Neural cell (in vitro differentiated cells): ENCODE results near the gene MEX3B. TPM values are rescaled to one million over a fixed set of nuclear protein-coding genes. Genes with fewer than 3 reads are reported as not detected.
A peak's percentile ranks its signal among the peaks of the same experiment; 100 is the strongest.

Experiments
- H2AFZ ChIP-seq: fragments of 200-600, 300-800 bp; sonication (generic), shearing (Covaris generic); 2 replicates; pipeline ENCODE4 v1.6.0; 2014; ENCODE audit warnings: low read depth, mild to moderate bottlenecking, antibody characterized with exemption, low read length, moderate library complexity
- H3F3A ChIP-seq: fragments of 200-600 bp; shearing (Covaris generic); 2 replicates; pipeline ENCODE4 v1.6.1; 2016; ENCODE audit warnings: mild to moderate bottlenecking, moderate library complexity, mixed read lengths, antibody characterized with exemption, low read length; ENCODE audit not compliant: insufficient read depth, poor library complexity, severe bottlenecking
- H3K27ac ChIP-seq: fragments of 200-600, 300-800 bp; sonication (generic), shearing (Covaris generic); 2 replicates; pipeline ENCODE4 v1.5.1; 2014; ENCODE audit warnings: mild to moderate bottlenecking, low read length, moderate library complexity
- H3K27me3 ChIP-seq: fragments of 300-800, 200-600 bp; sonication (generic), shearing (Covaris generic); 2 replicates; pipeline ENCODE4 v1.6.0; 2014; ENCODE audit warnings: mild to moderate bottlenecking, low read depth, low read length, moderate library complexity; ENCODE audit not compliant: insufficient read depth
- H3K36me3 ChIP-seq: fragments of 300-800, 200-600 bp; sonication (generic), shearing (Covaris generic); 2 replicates; pipeline ENCODE4 v1.5.1; 2014; ENCODE audit warnings: mild to moderate bottlenecking, antibody characterized with exemption, low read length, moderate library complexity; ENCODE audit not compliant: insufficient read depth
- H3K4me2 ChIP-seq: fragments of 300-800, 200-600 bp; sonication (generic), shearing (Covaris generic); 2 replicates; pipeline ENCODE4 v1.6.0; 2014; ENCODE audit warnings: mild to moderate bottlenecking, low read length
- H3K4me3 ChIP-seq: fragments of 300-800, 200-600 bp; sonication (generic), shearing (Covaris generic); 2 replicates; pipeline ENCODE4 v1.5.1; 2014; ENCODE audit warnings: mild to moderate bottlenecking, low read length, moderate library complexity
- H3K79me2 ChIP-seq: fragments of 200-600 bp; shearing (Covaris generic); replicated peaks from 2 replicates; pipeline ENCODE4 v1.6.0; 2014; ENCODE audit warnings: mild to moderate bottlenecking, low read length, moderate library complexity; ENCODE audit not compliant: insufficient read depth
- H3K9ac ChIP-seq: fragments of 300-800, 200-600 bp; sonication (generic), shearing (Covaris generic); 2 replicates; pipeline ENCODE4 v1.6.1; 2016; ENCODE audit warnings: mild to moderate bottlenecking, low read length, mixed read lengths
- H3K9me2 ChIP-seq: fragments of 200-600 bp; shearing (Covaris generic); 2 replicates; pipeline ENCODE4 v1.6.1; 2016; ENCODE audit warnings: mild to moderate bottlenecking, low read length, mixed read lengths; ENCODE audit not compliant: insufficient read depth
- H3K9me3 ChIP-seq: fragments of 200-600, 300-800 bp; sonication (generic), shearing (Covaris generic); 2 replicates; pipeline ENCODE4 v1.6.1; 2016; ENCODE audit warnings: mild to moderate bottlenecking, mixed run types, low read length, moderate library complexity, mixed read lengths
- H4K20me1 ChIP-seq: fragments of 200-600 bp; shearing (Covaris generic); 2 replicates; pipeline ENCODE4 v1.6.1; 2016; ENCODE audit warnings: mild to moderate bottlenecking, mixed run types; ENCODE audit not compliant: insufficient read depth
- EP300 ChIP-seq: fragments of 450-650 bp; conservative IDR thresholded peaks from 2 replicates; pipeline ENCODE4 v1.6.1; 2014; ENCODE audit warnings: antibody characterized with exemption, mild to moderate bottlenecking, moderate library complexity; ENCODE audit not compliant: poor library complexity, severe bottlenecking
- EZH2 ChIP-seq: fragments of 200-600, 300-800 bp; shearing (Covaris generic), sonication (generic); IDR thresholded peaks from 2 replicates; pipeline ENCODE4 v1.6.1; 2014; ENCODE audit warnings: antibody characterized with exemption, low read length, borderline replicate concordance, mild to moderate bottlenecking; ENCODE audit not compliant: insufficient read depth, poor library complexity, severe bottlenecking
- MXI1 ChIP-seq: fragments of 450-650 bp; conservative IDR thresholded peaks from 2 replicates; pipeline ENCODE4 v1.6.1; 2014; ENCODE audit warnings: antibody characterized with exemption, mild to moderate bottlenecking; ENCODE audit not compliant: poor library complexity, severe bottlenecking
- POLR2AphosphoS5 ChIP-seq: IDR thresholded peaks from 2 replicates; pipeline ENCODE4 v1.6.1; 2012
- RAD21 ChIP-seq: fragments of 450-650 bp; conservative IDR thresholded peaks from 2 replicates; pipeline ENCODE4 v1.6.1; 2014; ENCODE audit warnings: antibody characterized with exemption, mild to moderate bottlenecking, moderate library complexity
- SMC3 ChIP-seq: fragments of 450-650 bp; conservative IDR thresholded peaks from 2 replicates; pipeline ENCODE4 v1.6.1; 2014; ENCODE audit warnings: antibody characterized with exemption, mild to moderate bottlenecking, moderate library complexity; ENCODE audit not compliant: poor library complexity
- TAF1 ChIP-seq: IDR thresholded peaks from 2 replicates; pipeline ENCODE4 v1.6.1; 2012; ENCODE audit warnings: low read depth
- polyA plus RNA-seq: library from polyadenylated mRNA; depleted of rRNA; stranded (reverse); fragments of >200 nt; gene quantifications from 2 replicates; pipeline ENCODE4 v1.2.3, GENCODE V29; 2014
- TF ChIP-seq, protein P1 (sequence below): IDR thresholded peaks from 2 replicates; pipeline ENCODE4 v1.6.1; 2012; ENCODE audit warnings: borderline replicate concordance
- TF ChIP-seq, protein P2 (sequence below): fragments of 450-650 bp; IDR thresholded peaks from 2 replicates; pipeline ENCODE4 v1.5.1; 2014; ENCODE audit warnings: antibody characterized with exemption, mild to moderate bottlenecking, moderate library complexity; ENCODE audit not compliant: poor library complexity, severe bottlenecking

The MEX3B gene
- polyA plus RNA-seq, 1 donor from 2014 or later: 38.8 TPM

DNA sequence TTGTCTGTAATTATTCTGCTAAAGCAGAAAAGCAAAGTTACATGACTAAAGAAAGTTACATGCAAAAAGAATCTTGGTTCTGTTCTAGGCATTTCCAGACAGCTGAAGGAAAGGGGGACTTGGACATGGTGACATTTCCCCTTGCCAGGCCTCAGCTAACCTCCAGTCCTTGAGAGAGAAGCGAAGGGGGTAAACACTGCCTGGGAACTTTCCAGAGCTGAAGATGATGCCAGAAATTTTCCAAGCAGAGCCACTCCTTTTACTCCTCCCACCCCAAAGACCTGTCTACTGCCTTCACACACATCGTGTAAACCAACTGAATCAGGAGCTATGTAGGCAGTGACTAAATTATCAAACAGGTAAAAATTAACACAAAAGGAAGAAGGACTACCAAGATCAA lies 5.4 kb downstream of the MEX3B start:
- H4K20me1 ChIP-seq: peaks cover 32% of the 10 kb centered on the region
- H3K27ac ChIP-seq: no peak overlapping the region
- no peak overlapping the region for H3K4me2 ChIP-seq
- H3K4me3 ChIP-seq: peak overlapping the region; percentile 98
- peaks cover 9% of the 10 kb centered on the region for H3F3A ChIP-seq
- peaks cover 15% of the 10 kb centered on the region for H3K36me3 ChIP-seq
- no peaks in the 10 kb centered on the region for H3K27me3 ChIP-seq
- H3K9me3 ChIP-seq: peaks cover 3% of the 10 kb centered on the region
- TF ChIP-seq EP300: no peak
- H3K9me2 ChIP-seq: no peaks in the 10 kb centered on the region
- no peak overlapping the region for H2AFZ ChIP-seq
- H3K79me2 ChIP-seq: peaks cover 63% of the 10 kb centered on the region
- H3K9ac ChIP-seq: no peak overlapping the region

DNA sequence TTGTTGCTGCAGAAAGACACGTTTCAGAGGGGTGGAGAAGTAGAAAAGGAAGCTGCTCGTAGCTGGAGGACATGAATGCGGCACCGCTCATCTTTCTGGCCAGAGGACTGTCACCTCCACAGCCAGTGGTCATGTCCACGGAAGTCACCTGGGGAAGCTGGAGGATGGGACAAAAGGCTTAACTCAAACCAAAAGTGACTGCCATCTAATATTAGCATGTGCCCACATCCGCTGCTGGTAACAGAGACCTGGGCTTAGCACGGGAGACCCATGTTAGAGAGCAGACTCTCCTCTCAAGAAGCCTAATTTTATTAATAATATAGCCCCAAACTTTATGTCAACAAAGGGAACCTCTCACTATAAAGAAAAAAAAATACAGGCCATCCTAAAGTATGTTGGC lies 5.9 kb downstream of the MEX3B start:
- H3K9me2 ChIP-seq: no peaks in the 10 kb centered on the region
- H3K27me3 ChIP-seq: no peaks in the 10 kb centered on the region
- H3K9me3 ChIP-seq: peaks cover 3% of the 10 kb centered on the region
- H3F3A ChIP-seq: peaks cover 9% of the 10 kb centered on the region
- no peak overlapping the region for H3K9ac ChIP-seq
- no peak for TF ChIP-seq SMC3
- no peak for TF ChIP-seq EP300
- TF ChIP-seq TAF1: no peak
- no peak for TF ChIP-seq POLR2AphosphoS5
- TF ChIP-seq MXI1: no peak
- TF ChIP-seq, protein P1, sequence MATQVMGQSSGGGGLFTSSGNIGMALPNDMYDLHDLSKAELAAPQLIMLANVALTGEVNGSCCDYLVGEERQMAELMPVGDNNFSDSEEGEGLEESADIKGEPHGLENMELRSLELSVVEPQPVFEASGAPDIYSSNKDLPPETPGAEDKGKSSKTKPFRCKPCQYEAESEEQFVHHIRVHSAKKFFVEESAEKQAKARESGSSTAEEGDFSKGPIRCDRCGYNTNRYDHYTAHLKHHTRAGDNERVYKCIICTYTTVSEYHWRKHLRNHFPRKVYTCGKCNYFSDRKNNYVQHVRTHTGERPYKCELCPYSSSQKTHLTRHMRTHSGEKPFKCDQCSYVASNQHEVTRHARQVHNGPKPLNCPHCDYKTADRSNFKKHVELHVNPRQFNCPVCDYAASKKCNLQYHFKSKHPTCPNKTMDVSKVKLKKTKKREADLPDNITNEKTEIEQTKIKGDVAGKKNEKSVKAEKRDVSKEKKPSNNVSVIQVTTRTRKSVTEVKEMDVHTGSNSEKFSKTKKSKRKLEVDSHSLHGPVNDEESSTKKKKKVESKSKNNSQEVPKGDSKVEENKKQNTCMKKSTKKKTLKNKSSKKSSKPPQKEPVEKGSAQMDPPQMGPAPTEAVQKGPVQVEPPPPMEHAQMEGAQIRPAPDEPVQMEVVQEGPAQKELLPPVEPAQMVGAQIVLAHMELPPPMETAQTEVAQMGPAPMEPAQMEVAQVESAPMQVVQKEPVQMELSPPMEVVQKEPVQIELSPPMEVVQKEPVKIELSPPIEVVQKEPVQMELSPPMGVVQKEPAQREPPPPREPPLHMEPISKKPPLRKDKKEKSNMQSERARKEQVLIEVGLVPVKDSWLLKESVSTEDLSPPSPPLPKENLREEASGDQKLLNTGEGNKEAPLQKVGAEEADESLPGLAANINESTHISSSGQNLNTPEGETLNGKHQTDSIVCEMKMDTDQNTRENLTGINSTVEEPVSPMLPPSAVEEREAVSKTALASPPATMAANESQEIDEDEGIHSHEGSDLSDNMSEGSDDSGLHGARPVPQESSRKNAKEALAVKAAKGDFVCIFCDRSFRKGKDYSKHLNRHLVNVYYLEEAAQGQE: no peak
- TF ChIP-seq, protein P2, sequence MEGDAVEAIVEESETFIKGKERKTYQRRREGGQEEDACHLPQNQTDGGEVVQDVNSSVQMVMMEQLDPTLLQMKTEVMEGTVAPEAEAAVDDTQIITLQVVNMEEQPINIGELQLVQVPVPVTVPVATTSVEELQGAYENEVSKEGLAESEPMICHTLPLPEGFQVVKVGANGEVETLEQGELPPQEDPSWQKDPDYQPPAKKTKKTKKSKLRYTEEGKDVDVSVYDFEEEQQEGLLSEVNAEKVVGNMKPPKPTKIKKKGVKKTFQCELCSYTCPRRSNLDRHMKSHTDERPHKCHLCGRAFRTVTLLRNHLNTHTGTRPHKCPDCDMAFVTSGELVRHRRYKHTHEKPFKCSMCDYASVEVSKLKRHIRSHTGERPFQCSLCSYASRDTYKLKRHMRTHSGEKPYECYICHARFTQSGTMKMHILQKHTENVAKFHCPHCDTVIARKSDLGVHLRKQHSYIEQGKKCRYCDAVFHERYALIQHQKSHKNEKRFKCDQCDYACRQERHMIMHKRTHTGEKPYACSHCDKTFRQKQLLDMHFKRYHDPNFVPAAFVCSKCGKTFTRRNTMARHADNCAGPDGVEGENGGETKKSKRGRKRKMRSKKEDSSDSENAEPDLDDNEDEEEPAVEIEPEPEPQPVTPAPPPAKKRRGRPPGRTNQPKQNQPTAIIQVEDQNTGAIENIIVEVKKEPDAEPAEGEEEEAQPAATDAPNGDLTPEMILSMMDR: no peak
- no peak for TF ChIP-seq RAD21
- no peak for TF ChIP-seq EZH2
- H3K79me2 ChIP-seq: peaks cover 58% of the 10 kb centered on the region
- H3K36me3 ChIP-seq: peaks cover 15% of the 10 kb centered on the region
- peaks cover 32% of the 10 kb centered on the region for H4K20me1 ChIP-seq
- H3K4me2 ChIP-seq: no peak overlapping the region
- peak overlapping the region; percentile 98 for H3K4me3 ChIP-seq
- no peak overlapping the region for H2AFZ ChIP-seq
- no peak overlapping the region for H3K27ac ChIP-seq

DNA sequence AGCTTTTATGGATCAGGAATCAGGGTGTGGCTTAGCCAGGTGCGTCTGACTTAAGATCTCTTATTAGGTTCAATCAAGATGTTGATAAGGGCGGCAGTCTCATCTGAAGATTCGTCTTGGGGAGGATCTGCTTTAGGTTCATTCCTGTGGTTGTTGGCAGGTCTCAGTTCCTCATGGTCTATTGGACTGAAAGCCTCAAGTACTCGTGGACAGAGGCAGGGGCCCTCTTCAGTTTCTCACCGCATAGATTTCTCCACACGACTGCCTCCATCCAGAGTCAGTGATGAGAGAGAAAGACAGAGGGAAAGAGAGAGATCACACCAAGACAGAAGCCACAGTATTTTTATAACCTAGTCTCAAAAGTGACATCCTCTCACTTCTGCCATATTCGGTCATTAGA lies 9.4 kb downstream of the MEX3B start:
- H3K4me2 ChIP-seq: no peak overlapping the region
- H2AFZ ChIP-seq: no peak overlapping the region
- TF ChIP-seq EZH2 (no peak), MXI1 (no peak), RAD21 (no peak)

More for the DNA sequence above, 9.4 kb downstream of the MEX3B start:
- Histone ChIP-seq H3F3A (no peaks in the 10 kb centered on the region), H3K9me2 (no peaks in the 10 kb centered on the region), H3K79me2 (peaks cover 24% of the 10 kb centered on the region), H3K36me3 (no peaks in the 10 kb centered on the region), H3K9me3 (no peaks in the 10 kb centered on the region), H3K4me3 (no peak overlapping the region), H3K27me3 (no peaks in the 10 kb centered on the region), H3K9ac (no peak overlapping the region), H3K27ac (no peak overlapping the region), H4K20me1 (peaks cover 6% of the 10 kb centered on the region)
